Spinal cord (tissue), 10 donors: ENCODE measurements around the gene EARS2. TPM values are rescaled to one million over a fixed set of nuclear protein-coding genes. Genes with fewer than 3 reads are reported as not detected.

Experiments
- DNase-seq, 6 donors: peaks; one replicate each; pipeline versions ENCODE4 v3.0.0 to v3.0.0-alpha.2; 2013 to 2015; ENCODE audit warnings: low spot score in 6 of 6, low read depth in 4 of 6
- H3K27ac ChIP-seq: one replicate; pipeline ENCODE4 v1.5.1; 2013; ENCODE audit warnings: low read depth, low read length, control low read depth
- H3K27me3 ChIP-seq: one replicate; pipeline ENCODE4 v1.6.1; 2013; ENCODE audit warnings: low read length; ENCODE audit not compliant: control insufficient read depth, insufficient read depth
- H3K36me3 ChIP-seq: one replicate; pipeline ENCODE4 v1.6.1; 2013; ENCODE audit warnings: low read length; ENCODE audit not compliant: control insufficient read depth, insufficient read depth
- H3K4me1 ChIP-seq: one replicate; pipeline ENCODE4 v1.6.1; 2013; ENCODE audit warnings: low read length; ENCODE audit not compliant: control insufficient read depth, insufficient read depth
- H3K4me3 ChIP-seq: one replicate; pipeline ENCODE4 v1.5.1; 2013; ENCODE audit warnings: low read depth, low read length, control low read depth
- H3K9me3 ChIP-seq: one replicate; pipeline ENCODE4 v1.6.1; 2013; ENCODE audit warnings: low read length; ENCODE audit not compliant: control insufficient read depth, insufficient read depth
- WGBS: methylation state at CpG from one replicate; pipeline ENCODE4 v1.1.5; 2013; ENCODE audit warnings: missing lambda C conversion rate; ENCODE audit not compliant: insufficient coverage; 5-methylcytosine and 5-hydroxymethylcytosine counted together
- polyA plus RNA-seq, 2 donors: library from polyadenylated mRNA; unstranded; fragments of 120-200 nt; gene quantifications; one replicate each; pipeline ENCODE4 v1.2.1, GENCODE V29; 2013; ENCODE audit not compliant: insufficient read length in 2 of 2
- total RNA-seq, 2 donors: library from RNA; depleted of rRNA in 1 of 2; stranded (reverse); fragments of 120-200 nt in 1 of 2; fragments of >200 nt in 1 of 2; gene quantifications; one replicate each; pipeline versions ENCODE4 v1.2.3 to v1.2.4, GENCODE V29; 2013 to 2014
- donor health status: healthy.

The EARS2 gene
- total and polyA plus RNA-seq, 4 donors = 16.6 to 27.7 (median 23.4) TPM

DNA sequence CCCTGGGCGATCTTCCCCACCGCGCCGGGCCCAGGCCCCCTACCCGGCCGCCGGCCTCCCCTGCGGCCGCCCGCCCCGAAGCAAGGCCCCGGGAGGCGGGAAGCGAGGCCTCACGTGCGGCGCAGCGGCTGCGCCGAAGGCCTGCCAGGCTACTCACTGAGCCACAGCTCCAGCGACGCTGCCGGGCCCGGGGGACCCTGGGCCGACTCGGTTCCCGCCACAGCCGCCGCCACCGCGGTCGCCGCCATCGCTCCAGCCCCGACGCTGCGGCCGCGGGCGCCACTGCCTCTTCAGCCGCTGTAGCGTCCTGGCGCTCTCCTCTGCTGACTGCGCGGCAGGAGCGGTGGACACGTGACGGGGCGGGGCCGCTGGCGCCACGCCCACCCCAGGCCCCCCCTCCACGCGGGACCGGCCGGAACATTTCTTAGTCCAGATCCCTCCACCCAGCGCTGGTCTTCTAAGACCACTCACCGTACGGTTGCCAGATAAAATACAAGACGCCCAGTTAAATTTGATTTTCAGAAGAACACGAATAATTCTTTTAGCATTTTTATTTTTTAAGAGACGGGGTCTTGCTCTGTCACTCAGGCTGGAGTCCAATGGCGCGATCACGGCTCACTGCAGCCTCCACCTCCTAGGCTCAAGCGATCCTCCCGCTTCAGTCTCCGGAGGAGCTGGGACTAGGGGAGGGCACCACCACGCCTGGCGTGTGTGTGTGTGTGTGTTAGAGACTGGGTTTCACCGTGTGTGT lies 46.8 kb downstream of the EARS2 start, which contains the start of gene GGA2:
GGA2 (minus strand) TSS at position 331 of the 751 bp plus-strand sequence; CDS start at position 248, 83 bp downstream.
- Histone ChIP-seq H3K9me3 (no peaks in the 10 kb centered on the region), H3K27ac (no peak within 1 kb of the TSS), H3K4me1 (peaks cover 18% of the 10 kb centered on the region), H3K27me3 (no peaks in the 10 kb centered on the region), H3K36me3 (peaks cover 12% of the 10 kb centered on the region), H3K4me3 (peak within 1 kb of the TSS; percentile 60)
- under 1% methylated on average over 61 of the region's 71 CpGs for WGBS
- peak; percentile 70 to 95 (median 77) for DNase-seq

DNA sequence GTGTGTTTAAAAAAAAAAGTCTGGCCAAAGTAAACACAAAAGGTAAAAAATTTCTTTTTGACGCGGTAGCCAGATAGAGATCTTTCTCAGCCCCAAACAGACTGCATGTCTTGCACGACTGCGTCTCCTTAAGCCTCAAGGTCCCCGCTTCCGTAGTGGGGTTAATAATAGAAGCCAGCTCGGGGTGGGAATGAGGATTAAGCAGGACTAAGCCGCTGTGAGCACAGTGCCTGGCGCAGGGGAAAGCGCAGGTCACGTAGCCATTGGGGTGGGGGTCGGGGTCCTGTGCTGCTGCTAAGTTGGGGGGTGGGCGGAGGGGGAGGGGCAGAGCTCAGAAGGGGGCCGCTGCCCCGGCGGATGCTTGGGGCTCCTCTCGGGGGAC lies 47.4 kb downstream of the EARS2 start:
- H3K27ac ChIP-seq = no peak overlapping the region
- H3K4me1 ChIP-seq = peaks cover 21% of the 10 kb centered on the region
- WGBS = 0% methylated on average over 9 of the region's 17 CpGs

DNA sequence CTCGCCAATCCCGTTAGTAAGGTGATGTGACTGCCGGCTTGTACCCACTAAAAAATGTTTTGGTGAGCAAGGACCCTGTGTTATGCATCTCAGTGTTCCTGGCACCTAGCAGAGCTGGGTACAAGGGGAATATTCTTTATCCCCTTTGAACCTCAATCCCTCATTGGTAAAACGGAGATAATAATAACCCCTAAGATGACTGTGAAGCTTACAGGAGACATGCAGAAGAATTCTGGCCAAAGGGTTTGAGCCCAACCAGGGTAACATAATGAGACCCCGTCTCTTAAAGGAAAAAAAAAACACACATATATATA lies 47.8 kb downstream of the EARS2 start:
- Histone ChIP-seq H3K9me3 (no peaks in the 10 kb centered on the region), H3K4me1 (peaks cover 25% of the 10 kb centered on the region), H3K27ac (no peak overlapping the region), H3K27me3 (no peaks in the 10 kb centered on the region), H3K36me3 (peaks cover 5% of the 10 kb centered on the region), H3K4me3 (peak overlapping the region; percentile 60)
- no CpG with 5 or more reads among the region's 5 CpGs for WGBS
- DNase-seq = no peak

More for the DNA sequence above, 47.4 kb downstream of the EARS2 start:
- H3K36me3 ChIP-seq = peaks cover 8% of the 10 kb centered on the region
- no peaks in the 10 kb centered on the region for H3K27me3 ChIP-seq
- DNase-seq = peak in 3 of 6 donors; percentile 28 to 73 (median 70)
- H3K4me3 ChIP-seq = peak overlapping the region; percentile 60
- H3K9me3 ChIP-seq = no peaks in the 10 kb centered on the region

DNA sequence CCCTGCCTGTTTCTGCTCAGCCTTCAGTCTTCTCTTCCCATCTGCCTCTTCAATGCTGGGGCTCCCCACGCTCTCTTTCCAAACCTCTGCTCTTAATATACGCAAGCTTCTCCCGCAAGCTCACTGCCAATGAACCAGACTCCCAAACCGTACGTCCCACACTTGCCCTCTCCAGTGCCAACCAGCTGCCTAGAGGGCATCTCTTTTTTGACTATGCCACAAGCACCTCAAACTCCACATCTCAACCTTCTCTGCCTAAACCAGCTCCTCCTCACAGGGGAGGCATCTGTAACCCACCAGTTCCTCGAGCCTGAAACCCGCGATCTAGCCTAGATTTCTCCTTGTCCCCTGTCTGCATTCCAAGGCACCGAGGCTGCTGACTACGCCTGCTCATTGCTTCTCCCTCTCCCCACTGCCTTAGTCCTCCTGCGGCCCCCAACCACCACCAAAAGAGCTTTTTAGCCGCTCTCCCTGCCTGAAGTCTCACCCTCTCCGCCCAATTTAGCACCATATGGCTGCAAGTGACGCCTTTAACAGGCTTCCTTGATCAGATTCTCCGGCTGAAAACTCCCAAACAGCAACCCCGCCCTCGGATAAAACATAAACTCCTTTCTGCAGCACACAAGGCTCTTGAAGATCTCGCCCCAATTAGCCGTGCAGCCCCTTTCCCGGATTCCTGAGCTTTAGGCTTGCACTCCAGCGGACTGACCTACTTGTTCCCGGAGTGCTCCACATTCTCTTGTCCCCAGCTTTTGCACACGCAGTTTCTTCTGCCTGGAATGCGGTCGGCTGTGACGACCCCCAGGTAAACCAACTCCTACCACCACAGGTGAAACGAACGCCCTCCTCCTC lies 48.3 kb downstream of the EARS2 start:
- Histone ChIP-seq H3K36me3 (no peaks in the 10 kb centered on the region), H3K4me3 (peak overlapping the region; percentile 60), H3K27me3 (no peaks in the 10 kb centered on the region), H3K4me1 (peaks cover 31% of the 10 kb centered on the region), H3K9me3 (no peaks in the 10 kb centered on the region), H3K27ac (no peak overlapping the region)
- peak in 3 of 6 donors; percentile 19 to 77 (median 74) for DNase-seq
- WGBS = 11% methylated on average over 25 of the region's 28 CpGs

DNA sequence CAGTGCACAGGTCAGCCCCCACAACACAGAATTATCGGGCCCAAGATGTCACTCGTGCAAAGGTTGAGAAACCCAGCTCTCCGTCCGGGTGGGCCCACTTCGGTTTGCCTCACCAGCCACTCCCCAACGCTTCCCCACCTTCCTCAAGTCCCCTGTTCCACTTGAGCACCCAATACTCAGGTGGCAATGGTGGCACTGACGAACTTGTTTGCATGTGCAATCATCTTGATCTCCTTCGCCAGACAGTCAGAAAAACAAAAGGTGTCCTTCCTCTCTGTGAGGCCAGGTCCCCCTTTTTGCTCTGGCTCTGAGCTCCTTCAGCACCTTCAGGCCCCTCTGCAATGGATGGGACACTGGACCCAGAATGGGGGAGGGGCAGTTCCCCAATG lies 50.5 kb downstream of the EARS2 start:
- no peak overlapping the region for H3K4me3 ChIP-seq
- no peak overlapping the region for H3K27ac ChIP-seq
- no peak for DNase-seq
- H3K4me1 ChIP-seq = peaks cover 31% of the 10 kb centered on the region
- H3K36me3 ChIP-seq = no peaks in the 10 kb centered on the region
- 99% methylated on average over 8 of the region's 8 CpGs for WGBS
- no peaks in the 10 kb centered on the region for H3K27me3 ChIP-seq
- no peaks in the 10 kb centered on the region for H3K9me3 ChIP-seq

DNA sequence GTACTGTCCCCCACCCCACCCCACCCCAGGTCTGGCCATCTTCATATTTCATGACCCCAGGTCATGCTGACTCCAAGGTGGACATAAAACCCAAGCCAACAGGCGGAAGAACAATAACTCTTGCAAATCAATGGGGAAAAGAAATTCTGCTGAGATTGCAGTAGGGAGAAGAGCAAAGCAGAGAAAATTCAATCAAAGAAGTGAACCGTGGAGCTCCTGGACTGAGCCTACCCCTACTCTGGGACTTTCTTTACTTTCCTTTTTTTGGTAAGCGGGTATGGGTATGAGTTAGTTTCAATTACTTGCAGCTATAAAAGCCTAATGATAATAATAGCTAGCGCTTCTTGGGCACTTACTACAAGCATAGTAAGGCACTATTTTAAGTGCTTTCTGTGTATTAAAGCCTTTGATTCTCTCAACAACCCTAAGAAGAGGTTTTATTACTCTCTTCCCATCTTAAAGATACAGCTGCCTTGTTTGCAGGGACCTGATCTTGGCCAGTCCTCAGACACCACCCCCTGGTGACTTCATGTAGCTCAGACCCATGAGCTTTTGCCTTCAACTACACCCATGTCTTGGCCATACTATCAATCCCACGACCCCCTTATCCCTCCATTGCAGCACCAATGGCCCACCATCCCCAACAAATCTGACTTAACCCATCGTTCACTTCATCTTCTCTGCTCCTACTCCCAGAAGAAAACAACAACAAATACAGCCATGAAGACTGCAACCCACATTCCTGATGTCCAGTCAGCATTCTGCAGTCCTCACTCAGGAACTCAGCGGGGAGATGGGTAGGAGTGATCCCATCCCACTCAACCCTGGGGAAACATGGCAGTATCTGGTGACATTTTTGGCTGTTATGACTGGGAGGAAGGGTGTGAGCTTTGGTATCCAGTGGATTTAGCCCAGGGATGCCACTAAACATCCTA lies 51.2 kb downstream of the EARS2 start:
- peak in 1 of 6 donors; percentile 14 for DNase-seq
- Histone ChIP-seq H3K4me3 (no peak overlapping the region), H3K4me1 (peaks cover 31% of the 10 kb centered on the region), H3K27me3 (no peaks in the 10 kb centered on the region), H3K9me3 (no peaks in the 10 kb centered on the region), H3K36me3 (no peaks in the 10 kb centered on the region), H3K27ac (no peak overlapping the region)
- 36% methylated on average over 1 of the region's 7 CpGs for WGBS

DNA sequence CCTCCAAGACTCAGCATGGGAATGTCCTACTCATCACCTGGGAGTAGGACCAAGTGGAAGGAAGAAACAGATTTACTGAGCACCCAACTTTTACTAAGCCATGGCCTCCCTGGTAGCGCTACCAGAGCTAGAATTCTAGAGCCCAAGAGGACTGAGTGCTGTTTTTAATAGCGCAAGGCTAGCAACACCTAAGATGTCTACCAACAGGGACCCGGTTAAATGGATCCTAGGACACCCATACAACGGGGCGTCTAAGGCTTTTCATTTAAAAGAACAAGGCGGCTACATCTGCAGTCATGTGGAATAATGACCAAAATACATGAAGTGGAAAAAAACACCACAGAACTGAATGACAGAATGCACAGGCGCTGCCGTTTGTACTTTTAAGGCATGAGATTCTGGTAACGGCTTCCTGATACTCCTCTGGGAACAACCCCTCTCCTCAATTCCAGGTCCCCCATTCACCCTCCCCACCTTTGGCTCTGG lies 51.9 kb downstream of the EARS2 start:
- 50% methylated on average over 7 of the region's 9 CpGs for WGBS
- peak in 2 of 6 donors; percentile 14 to 65 for DNase-seq
- H3K4me1 ChIP-seq = peaks cover 32% of the 10 kb centered on the region
- peaks cover 5% of the 10 kb centered on the region for H3K36me3 ChIP-seq
- H3K4me3 ChIP-seq = no peak overlapping the region
- H3K27me3 ChIP-seq = no peaks in the 10 kb centered on the region
- H3K9me3 ChIP-seq = no peaks in the 10 kb centered on the region
- no peak overlapping the region for H3K27ac ChIP-seq

DNA sequence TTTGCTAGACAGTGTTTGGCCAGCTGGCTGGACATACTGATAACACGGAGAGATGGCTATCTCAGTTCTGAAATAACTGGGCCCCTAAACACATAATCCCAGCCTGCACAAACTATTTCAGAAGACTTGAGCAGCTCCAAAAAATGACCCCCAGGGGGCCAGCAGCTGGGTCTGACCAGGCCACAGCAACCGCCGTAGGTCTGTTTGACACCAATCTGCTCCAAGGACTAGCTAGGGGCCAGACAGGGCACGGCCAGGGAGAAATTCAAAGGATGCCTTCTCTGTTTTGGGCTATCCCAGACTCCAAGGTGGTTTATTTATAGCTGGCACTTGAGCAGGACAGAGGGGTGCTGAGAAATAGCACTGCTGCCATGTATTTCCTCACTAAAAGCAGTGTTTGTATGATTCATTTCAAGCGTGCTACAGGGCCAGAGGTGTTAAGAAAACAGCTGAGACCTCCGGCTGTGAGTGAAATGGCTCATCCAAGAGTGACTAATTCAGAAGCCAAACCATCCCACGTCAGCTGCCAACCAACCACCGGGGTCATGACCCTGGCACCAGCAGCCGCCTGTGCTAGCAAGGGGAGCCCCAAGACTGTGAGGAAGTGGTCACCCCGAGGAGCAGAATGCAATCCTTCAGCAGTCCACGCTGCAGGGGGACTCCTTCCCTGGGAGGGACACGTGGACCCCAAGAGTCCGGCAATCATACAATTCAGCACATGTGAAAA lies 52.5 kb downstream of the EARS2 start:
- peaks cover 11% of the 10 kb centered on the region for H3K36me3 ChIP-seq
- H3K27me3 ChIP-seq = no peaks in the 10 kb centered on the region
- 28% methylated on average over 11 of the region's 13 CpGs for WGBS
- no peak overlapping the region for H3K4me3 ChIP-seq
- H3K27ac ChIP-seq = no peak overlapping the region
- H3K9me3 ChIP-seq = no peaks in the 10 kb centered on the region
- H3K4me1 ChIP-seq = peaks cover 38% of the 10 kb centered on the region
- DNase-seq = peak in 2 of 6 donors; percentile 47 to 58
